ENCODE data around the gene DSTYK. TPM values are rescaled to one million over a fixed set of nuclear protein-coding genes. Genes with fewer than 3 reads are reported as not detected.
"Not testable (repeated sequence)": the region's sequence is repeated elsewhere in the genome, so short reads cannot be mapped to it uniquely, and the experiment has no call there.

The DSTYK gene
- total RNA-seq, 1 donor from 2014 or later = 9.2 TPM

DNA sequence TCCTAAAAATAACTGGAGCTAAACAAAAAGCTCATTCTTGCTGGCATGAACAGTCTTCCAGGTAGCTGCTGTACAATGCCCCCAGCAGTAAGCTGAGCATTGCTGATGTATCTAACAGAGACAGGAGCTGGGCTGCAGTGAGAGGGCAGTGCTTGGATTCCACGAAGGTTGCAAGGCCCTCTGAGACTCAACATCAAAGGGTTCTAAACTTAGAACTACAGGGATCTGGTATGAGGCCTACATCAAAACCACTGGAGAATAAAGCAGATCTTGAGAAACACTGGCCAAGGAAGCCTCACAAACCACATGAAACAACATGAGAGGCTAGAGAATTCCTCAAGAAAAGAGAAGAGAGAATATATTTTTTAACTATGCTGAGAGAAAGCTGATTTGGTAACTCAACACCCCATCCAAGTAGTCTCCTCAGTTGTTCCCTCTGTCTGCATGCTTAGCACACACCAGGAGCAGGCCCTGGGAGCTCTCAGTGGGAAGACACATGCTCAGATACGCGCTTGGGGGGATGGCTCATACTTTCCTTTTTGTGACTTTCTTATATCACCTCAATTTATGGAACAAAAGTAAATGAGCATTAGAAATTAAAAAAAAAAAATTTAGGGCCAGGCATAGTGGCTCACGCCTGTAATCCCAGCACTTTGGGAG, 27.7 kb downstream of the DSTYK start:
- TF ChIP-seq, protein P1, sequence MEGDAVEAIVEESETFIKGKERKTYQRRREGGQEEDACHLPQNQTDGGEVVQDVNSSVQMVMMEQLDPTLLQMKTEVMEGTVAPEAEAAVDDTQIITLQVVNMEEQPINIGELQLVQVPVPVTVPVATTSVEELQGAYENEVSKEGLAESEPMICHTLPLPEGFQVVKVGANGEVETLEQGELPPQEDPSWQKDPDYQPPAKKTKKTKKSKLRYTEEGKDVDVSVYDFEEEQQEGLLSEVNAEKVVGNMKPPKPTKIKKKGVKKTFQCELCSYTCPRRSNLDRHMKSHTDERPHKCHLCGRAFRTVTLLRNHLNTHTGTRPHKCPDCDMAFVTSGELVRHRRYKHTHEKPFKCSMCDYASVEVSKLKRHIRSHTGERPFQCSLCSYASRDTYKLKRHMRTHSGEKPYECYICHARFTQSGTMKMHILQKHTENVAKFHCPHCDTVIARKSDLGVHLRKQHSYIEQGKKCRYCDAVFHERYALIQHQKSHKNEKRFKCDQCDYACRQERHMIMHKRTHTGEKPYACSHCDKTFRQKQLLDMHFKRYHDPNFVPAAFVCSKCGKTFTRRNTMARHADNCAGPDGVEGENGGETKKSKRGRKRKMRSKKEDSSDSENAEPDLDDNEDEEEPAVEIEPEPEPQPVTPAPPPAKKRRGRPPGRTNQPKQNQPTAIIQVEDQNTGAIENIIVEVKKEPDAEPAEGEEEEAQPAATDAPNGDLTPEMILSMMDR (IDR thresholded peaks at IDR 0.05; ENCODE audit: partially characterized antibody, unreplicated experiment) = no peak
- no peaks in the 10 kb centered on the region for H3K36me3 Mint-ChIP-seq (ENCODE audit: unreplicated experiment)
- no peak overlapping the region for H3K27ac Mint-ChIP-seq (ENCODE audit: unreplicated experiment)
- no peaks in the 10 kb centered on the region for H3K27me3 Mint-ChIP-seq (ENCODE audit: unreplicated experiment)
- DNase-seq = no peak
- no peak overlapping the region for H3K4me3 Mint-ChIP-seq (ENCODE audit: unreplicated experiment)
- no peaks in the 10 kb centered on the region for H3K9me3 Mint-ChIP-seq (ENCODE audit: unreplicated experiment)
- peaks cover 20% of the 10 kb centered on the region for H3K4me1 Mint-ChIP-seq (ENCODE audit: low read depth, unreplicated experiment)

DNA sequence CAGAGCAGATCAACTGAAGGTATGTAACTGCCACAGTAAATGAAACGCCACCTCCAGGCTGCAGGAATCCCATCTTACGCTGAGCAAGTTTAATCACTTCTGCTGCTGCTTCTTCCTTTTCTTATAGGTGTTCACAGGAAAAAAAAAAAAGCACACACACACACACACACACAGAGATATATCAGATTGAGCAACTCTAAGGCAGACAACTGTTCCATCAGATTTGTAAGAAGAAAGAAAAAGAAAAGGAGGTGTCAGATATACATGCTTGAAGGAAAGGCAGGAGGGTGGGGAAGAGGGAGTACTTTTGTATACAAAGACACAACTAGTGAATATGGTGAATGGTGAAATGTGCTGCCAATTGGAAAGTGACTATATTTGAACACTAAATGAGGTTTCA, 28.6 kb downstream of the DSTYK start:
- no peak for DNase-seq
- TF ChIP-seq, protein P1 (IDR thresholded peaks at IDR 0.05; ENCODE audit: partially characterized antibody, unreplicated experiment) = no peak
- H3K27me3 Mint-ChIP-seq (ENCODE audit: unreplicated experiment) = no peaks in the 10 kb centered on the region
- H3K27ac Mint-ChIP-seq (ENCODE audit: unreplicated experiment) = no peak overlapping the region
- H3K4me1 Mint-ChIP-seq (ENCODE audit: low read depth, unreplicated experiment) = peaks cover 17% of the 10 kb centered on the region
- no peaks in the 10 kb centered on the region for H3K9me3 Mint-ChIP-seq (ENCODE audit: unreplicated experiment)
- no peaks in the 10 kb centered on the region for H3K36me3 Mint-ChIP-seq (ENCODE audit: unreplicated experiment)
- H3K4me3 Mint-ChIP-seq (ENCODE audit: unreplicated experiment) = no peak overlapping the region

DNA sequence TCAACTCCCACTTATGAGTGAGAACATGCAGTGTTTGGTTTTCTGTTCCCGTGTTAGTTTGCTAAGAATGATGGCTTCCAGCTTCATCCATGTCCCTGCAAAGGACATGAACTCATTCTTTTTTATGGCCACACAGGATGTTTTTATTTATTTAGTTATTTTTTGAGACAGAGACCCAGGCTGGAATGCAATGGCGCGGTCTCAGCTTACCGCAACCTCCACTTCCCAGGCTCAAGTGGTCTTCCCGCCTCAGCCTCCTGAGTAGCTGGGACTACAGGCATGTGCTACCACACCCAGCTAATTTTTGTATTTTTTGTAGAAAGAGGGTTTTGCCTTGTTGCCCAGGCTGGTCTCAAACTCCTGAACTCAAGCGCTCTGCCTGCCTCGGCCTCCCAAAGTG, 31.2 kb downstream of the DSTYK start:
- H3K4me3 Mint-ChIP-seq (ENCODE audit: unreplicated experiment); H3K27me3 Mint-ChIP-seq (ENCODE audit: unreplicated experiment); H3K27ac Mint-ChIP-seq (ENCODE audit: unreplicated experiment); H3K36me3 Mint-ChIP-seq (ENCODE audit: unreplicated experiment); H3K9me3 Mint-ChIP-seq (ENCODE audit: unreplicated experiment); H3K4me1 Mint-ChIP-seq (ENCODE audit: low read depth, unreplicated experiment); DNase-seq: not testable (repeated sequence)

DNA sequence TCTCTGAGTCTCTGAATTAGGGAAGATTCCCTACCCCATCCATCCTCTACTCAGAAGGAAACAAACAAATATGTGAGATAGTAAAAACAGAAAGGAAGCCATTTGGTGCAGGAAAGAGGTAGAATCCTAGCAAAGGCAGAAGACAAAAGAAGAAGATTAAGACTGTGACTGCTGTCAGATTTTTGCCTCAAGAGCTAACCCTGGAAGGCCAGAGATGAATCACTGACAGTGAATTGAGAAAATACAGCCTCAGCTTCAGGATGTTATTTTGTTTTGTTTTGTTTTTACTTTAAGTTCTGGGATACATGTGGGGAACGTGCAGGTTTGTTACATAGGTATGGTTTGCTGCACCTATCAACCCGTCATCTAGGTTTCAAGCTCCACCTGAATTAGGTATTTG, 31.7 kb downstream of the DSTYK start:
- no peaks in the 10 kb centered on the region for H3K27me3 Mint-ChIP-seq (ENCODE audit: unreplicated experiment)
- TF ChIP-seq, protein P1 (IDR thresholded peaks at IDR 0.05; ENCODE audit: partially characterized antibody, unreplicated experiment) = no peak
- peaks cover 10% of the 10 kb centered on the region for H3K4me1 Mint-ChIP-seq (ENCODE audit: low read depth, unreplicated experiment)
- no peak overlapping the region for H3K4me3 Mint-ChIP-seq (ENCODE audit: unreplicated experiment)
- no peak for DNase-seq
- no peaks in the 10 kb centered on the region for H3K9me3 Mint-ChIP-seq (ENCODE audit: unreplicated experiment)
- no peaks in the 10 kb centered on the region for H3K36me3 Mint-ChIP-seq (ENCODE audit: unreplicated experiment)
- no peak overlapping the region for H3K27ac Mint-ChIP-seq (ENCODE audit: unreplicated experiment)

DNA sequence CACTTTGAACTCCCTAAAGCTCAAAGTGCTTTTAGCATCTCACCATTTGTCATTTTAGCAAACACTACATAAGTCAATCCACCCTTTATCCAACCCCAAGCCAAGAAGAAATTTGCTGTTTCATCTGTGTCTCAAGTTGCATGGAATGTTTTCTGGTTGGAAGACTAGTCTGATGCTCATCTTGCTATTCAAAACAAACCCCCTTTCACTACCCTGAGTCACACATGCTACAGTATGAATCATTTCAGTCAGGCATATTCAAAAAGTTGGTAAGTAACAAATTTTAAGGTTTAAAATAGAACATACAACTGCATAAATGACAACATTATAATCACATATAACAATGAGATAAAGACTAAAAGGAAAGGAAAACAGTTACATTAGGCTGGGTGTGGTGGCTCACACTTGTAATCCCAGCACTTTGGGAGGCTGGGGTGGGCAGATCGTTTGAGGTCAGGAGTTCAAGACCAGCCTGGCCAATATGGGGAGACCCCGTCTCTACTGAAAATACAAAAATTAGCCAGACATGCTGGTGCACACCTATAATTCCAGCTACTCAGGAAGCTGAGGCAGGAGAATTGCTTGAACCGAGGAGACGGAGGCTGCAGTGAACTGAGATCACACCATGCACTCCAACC, 38.7 kb downstream of the DSTYK start:
- H3K9me3 Mint-ChIP-seq (ENCODE audit: unreplicated experiment) = peaks cover 2% of the 10 kb centered on the region
- H3K27me3 Mint-ChIP-seq (ENCODE audit: unreplicated experiment) = peaks cover 3% of the 10 kb centered on the region
- H3K27ac Mint-ChIP-seq (ENCODE audit: unreplicated experiment) = no peak overlapping the region
- no peaks in the 10 kb centered on the region for H3K4me1 Mint-ChIP-seq (ENCODE audit: low read depth, unreplicated experiment)
- no peak overlapping the region for H3K4me3 Mint-ChIP-seq (ENCODE audit: unreplicated experiment)
- H3K36me3 Mint-ChIP-seq (ENCODE audit: unreplicated experiment) = no peaks in the 10 kb centered on the region
- no peak for DNase-seq
- TF ChIP-seq, protein P1 (IDR thresholded peaks at IDR 0.05; ENCODE audit: partially characterized antibody, unreplicated experiment) = no peak
